Activated naive CD8-positive, alpha-beta T cell treated with anti-CD3 and anti-CD28 coated beads, Interleukin-2, amount 50 U/mL, for 24 hours (primary cell): ENCODE results near the gene SGSH.
"Not testable (repeated sequence)": the region's sequence is repeated elsewhere in the genome, so short reads cannot be mapped to it uniquely, and the experiment has no call there.

Source experiments
- ATAC-seq: fragments of 150-1000 bp; cut with Tn5 transposase; one replicate; pipeline ENCODE4 v1.10.0; 2021
- DNase-seq: peaks from one replicate; pipeline ENCODE4 v3.0.0; 2021
- H3K27ac Mint-ChIP-seq: one replicate; pipeline ENCODE4 v1.8.0; 2021; ENCODE audit warnings: mild to moderate bottlenecking, mixed read lengths
- H3K27me3 Mint-ChIP-seq: one replicate; pipeline ENCODE4 v1.8.0; 2021; ENCODE audit warnings: mixed read lengths
- H3K36me3 Mint-ChIP-seq: one replicate; pipeline ENCODE4 v1.8.0; 2021; ENCODE audit warnings: low read depth, mixed read lengths
- H3K4me1 Mint-ChIP-seq: one replicate; pipeline ENCODE4 v1.8.0; 2021; ENCODE audit warnings: mixed read lengths
- H3K4me3 Mint-ChIP-seq: one replicate; pipeline ENCODE4 v1.8.0; 2021; ENCODE audit warnings: mild to moderate bottlenecking, moderate library complexity, mixed read lengths
- H3K9me3 Mint-ChIP-seq: one replicate; pipeline ENCODE4 v1.8.0; 2021; ENCODE audit warnings: mixed read lengths

SGSH gene

DNA sequence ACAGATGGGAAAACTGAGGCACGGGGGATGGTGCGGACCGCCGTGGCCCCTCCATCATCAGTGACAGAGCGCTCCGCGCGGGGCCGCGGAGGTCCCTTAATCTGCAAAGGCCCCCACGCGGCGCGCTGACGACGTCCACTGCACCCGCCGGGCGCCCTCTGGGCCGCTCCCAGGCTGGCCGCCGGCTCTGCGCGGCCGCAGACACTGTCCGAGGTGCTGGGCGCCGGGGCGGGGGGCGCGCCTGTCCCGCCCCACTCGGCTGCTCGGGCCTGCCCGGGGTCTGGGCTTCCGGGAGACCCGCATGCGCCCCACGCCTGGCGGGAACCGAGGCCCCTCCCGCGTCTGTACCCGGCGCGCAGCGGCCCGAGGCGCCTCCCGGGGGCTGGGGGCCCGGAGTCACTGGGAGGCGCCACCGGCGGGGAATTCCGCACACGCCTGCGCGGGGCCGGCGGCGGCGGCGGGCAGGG is 40.0 kb upstream of the SGSH start:
- H3K27me3 Mint-ChIP-seq, result peaks cover 2% of the 10 kb centered on the region
- peak overlapping the region; percentile 84 for H3K27ac Mint-ChIP-seq
- peak overlapping the region; percentile 81 for H3K4me3 Mint-ChIP-seq
- ATAC-seq, result peak; percentile 31
- H3K9me3 Mint-ChIP-seq, result no peaks in the 10 kb centered on the region
- H3K36me3 Mint-ChIP-seq, result peaks cover 9% of the 10 kb centered on the region
- DNase-seq, result peak; percentile 78
- peaks cover 67% of the 10 kb centered on the region for H3K4me1 Mint-ChIP-seq

DNA sequence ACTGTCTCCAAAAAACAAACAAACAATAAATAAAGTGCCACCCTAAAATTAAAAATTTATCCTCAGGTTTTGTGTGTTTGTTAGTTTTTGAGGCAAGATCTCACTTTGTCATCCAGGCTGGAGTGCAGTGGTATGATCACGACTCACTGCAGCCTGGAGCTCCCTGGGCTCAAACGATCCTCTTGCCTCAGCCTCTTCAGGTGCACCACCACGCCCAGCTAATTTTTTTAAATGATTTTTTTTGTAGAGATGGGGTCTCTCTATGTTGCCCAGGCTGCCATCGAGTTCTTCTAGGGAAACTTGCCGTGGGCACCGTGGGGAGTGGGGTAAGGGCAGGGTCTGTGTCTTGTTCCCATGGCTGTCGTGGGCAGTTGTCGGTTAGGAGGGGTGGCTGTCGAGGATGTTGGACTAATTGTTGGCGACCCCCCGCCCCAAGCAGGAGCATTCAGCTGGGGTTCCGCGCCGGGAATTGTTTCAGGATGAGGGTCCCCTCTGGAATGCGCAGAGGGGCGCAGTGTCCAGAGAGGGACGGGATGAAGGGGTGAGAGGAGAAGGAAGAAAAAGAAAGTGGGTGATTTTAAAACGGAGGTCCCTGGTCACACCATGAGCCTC is 39.4 kb upstream of the SGSH start:
- Mint-ChIP-seq H3K27me3 (peaks cover 2% of the 10 kb centered on the region), H3K9me3 (no peaks in the 10 kb centered on the region), H3K4me1 (peaks cover 67% of the 10 kb centered on the region), H3K27ac (peak overlapping the region; percentile 84), H3K4me3 (peak overlapping the region; percentile 81), H3K36me3 (peaks cover 6% of the 10 kb centered on the region)
- DNase-seq, result no peak
- ATAC-seq, result no peak

- peak overlapping the region; percentile 81 for H3K4me3 Mint-ChIP-seq
- peaks cover 74% of the 10 kb centered on the region for H3K4me1 Mint-ChIP-seq
- not testable (repeated sequence) for H3K27me3 Mint-ChIP-seq, ATAC-seq, H3K9me3 Mint-ChIP-seq, DNase-seq, H3K36me3 Mint-ChIP-seq
- H3K27ac Mint-ChIP-seq, result peak overlapping the region; percentile 84
Measured at GRCh38 chr17:80258296-80258695, 38.2 kb upstream of the SGSH start.

GRCh38 chr17:80257716-80258213 is 37.6 kb upstream of the SGSH start:
- no peak overlapping the region for H3K4me3 Mint-ChIP-seq
- peaks cover 74% of the 10 kb centered on the region for H3K4me1 Mint-ChIP-seq
- ATAC-seq (no peak), DNase-seq (no peak)
- no peaks in the 10 kb centered on the region for H3K36me3 Mint-ChIP-seq
- H3K9me3 Mint-ChIP-seq, result no peaks in the 10 kb centered on the region
- peaks cover 2% of the 10 kb centered on the region for H3K27me3 Mint-ChIP-seq
- H3K27ac Mint-ChIP-seq, result peak overlapping the region; percentile 84

DNA sequence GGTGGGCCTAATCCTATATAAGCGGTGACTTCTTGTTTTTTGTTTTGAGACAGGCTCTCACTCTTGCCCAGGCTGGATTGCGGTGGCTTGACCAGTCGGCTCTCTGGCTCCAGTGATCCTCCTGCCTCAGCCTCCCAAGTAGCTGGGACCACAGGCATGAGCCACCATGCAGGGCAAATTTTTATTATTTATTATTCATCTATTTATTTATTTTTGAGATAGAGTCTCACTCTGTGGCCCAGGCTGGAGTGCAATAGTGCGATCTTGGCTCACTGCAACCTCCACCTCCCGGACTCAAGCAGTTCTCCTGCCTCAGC is 35.9 kb upstream of the SGSH start:
- peaks cover 2% of the 10 kb centered on the region for H3K27me3 Mint-ChIP-seq
- no peak for DNase-seq
- H3K9me3 Mint-ChIP-seq, result no peaks in the 10 kb centered on the region
- ATAC-seq, result no peak
- H3K27ac Mint-ChIP-seq, result no peak overlapping the region
- H3K4me3 Mint-ChIP-seq, result no peak overlapping the region
- H3K36me3 Mint-ChIP-seq, result no peaks in the 10 kb centered on the region
- peaks cover 64% of the 10 kb centered on the region for H3K4me1 Mint-ChIP-seq

DNA sequence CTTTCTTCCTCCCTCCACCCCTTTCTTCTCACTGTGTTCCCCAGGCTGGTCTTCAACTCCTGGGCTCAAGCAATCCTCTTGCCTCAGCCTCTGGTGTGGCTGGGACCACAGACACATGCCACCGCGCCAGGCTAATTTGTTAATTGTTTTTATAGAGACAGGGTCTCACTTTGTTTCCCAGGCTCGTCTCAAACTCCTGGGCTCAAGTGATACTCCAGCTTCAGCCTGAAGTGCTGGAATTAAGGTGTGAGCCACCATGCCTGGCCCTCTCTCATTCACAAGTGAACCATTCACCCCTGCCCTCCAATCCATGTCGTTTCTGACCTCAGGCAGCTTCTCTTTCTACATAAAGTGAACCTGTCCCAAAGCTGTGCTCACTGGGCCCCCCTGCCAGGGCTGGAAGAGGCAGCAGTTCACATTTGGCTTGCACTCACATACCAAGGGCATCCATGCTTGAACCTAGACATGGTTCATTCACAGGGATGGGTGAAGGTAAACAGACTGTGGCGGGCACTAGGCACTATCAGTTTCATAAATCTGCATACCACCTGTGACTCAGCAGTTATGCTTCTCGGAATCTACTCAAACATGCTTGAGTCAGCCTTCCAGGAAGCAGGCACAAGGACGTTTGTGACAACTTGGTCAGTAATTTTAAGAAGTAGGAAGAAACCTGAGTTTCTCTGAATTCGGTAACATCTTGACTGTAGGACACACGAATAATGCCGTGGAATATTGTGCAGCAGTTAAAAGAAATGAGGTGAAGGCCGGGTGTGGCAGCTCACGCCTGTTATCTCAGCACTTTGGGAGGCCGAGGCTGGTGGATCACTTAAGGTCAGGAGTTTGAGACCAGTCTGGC is 34.5 kb upstream of the SGSH start:
- Mint-ChIP-seq H3K4me3 (peak overlapping the region; percentile 44), H3K4me1 (peaks cover 61% of the 10 kb centered on the region)
- peak; percentile 55 for DNase-seq

DNA sequence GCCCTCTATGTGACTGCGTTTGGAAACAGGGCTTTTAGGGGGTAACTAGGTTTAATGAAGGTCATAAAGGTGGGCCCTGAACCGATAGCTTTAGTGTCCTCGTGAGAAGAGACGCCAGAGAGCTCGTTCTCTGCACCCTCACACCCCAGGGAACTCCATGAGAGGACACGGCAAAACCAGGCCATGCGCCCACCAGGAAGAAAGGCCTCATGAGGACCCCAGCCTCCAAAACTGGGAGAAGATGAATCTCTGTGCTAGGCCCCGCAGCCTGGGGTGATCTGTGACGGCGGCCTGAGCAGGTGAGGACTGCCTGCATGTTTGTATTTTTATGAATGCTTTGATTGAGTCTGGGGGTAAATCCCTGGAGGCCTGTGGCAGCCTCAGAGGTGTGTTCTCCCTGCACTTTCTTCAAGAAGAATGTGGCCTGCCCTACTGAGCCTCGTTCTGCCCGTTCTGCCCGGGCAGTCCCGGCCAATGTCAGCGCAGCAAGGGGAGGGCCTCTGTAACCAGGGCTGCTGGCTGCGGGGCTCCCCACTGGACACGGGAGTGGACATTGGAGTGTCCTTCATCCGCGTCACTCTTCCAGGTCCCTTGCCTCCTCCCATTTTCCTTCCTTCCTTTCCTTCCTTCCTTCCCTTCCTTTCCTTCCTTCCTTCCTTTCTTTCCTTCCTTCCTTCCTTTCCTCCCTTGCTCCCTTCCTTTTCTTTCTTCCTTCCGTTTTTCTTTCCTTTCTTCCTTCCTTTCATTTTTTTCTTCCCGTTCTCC is 33.7 kb upstream of the SGSH start:
- no peak for DNase-seq
- H3K9me3 Mint-ChIP-seq, result no peaks in the 10 kb centered on the region
- no peak for ATAC-seq
- peaks cover 53% of the 10 kb centered on the region for H3K4me1 Mint-ChIP-seq
- peak overlapping the region; percentile 86 for H3K27ac Mint-ChIP-seq
- no peaks in the 10 kb centered on the region for H3K27me3 Mint-ChIP-seq
- H3K36me3 Mint-ChIP-seq, result no peaks in the 10 kb centered on the region
- H3K4me3 Mint-ChIP-seq, result no peak overlapping the region

More for the DNA sequence above, 34.5 kb upstream of the SGSH start:
- H3K27me3 Mint-ChIP-seq, result peaks cover under 1% of the 10 kb centered on the region
- ATAC-seq, result peak; percentile 69
- no peaks in the 10 kb centered on the region for H3K9me3 Mint-ChIP-seq
- H3K36me3 Mint-ChIP-seq, result no peaks in the 10 kb centered on the region
- peak overlapping the region; percentile 86 for H3K27ac Mint-ChIP-seq

GRCh38 chr17:80252871-80253270 is 32.7 kb upstream of the SGSH start:
- no peaks in the 10 kb centered on the region for H3K36me3 Mint-ChIP-seq
- peak; percentile 86 for DNase-seq
- H3K27me3 Mint-ChIP-seq, result no peaks in the 10 kb centered on the region
- peaks cover 43% of the 10 kb centered on the region for H3K4me1 Mint-ChIP-seq
- H3K9me3 Mint-ChIP-seq, result no peaks in the 10 kb centered on the region
- no peak overlapping the region for H3K4me3 Mint-ChIP-seq
- H3K27ac Mint-ChIP-seq, result no peak overlapping the region
- peak; percentile 85 for ATAC-seq

- H3K27ac Mint-ChIP-seq, result no peak overlapping the region
- H3K4me1 Mint-ChIP-seq, result peaks cover 37% of the 10 kb centered on the region
- no peak for DNase-seq
- H3K36me3 Mint-ChIP-seq, result no peaks in the 10 kb centered on the region
- no peak for ATAC-seq
- H3K27me3 Mint-ChIP-seq, result no peaks in the 10 kb centered on the region
- no peaks in the 10 kb centered on the region for H3K9me3 Mint-ChIP-seq
- no peak overlapping the region for H3K4me3 Mint-ChIP-seq
Measured at GRCh38 chr17:80251966-80252365, 31.8 kb upstream of the SGSH start.

DNA sequence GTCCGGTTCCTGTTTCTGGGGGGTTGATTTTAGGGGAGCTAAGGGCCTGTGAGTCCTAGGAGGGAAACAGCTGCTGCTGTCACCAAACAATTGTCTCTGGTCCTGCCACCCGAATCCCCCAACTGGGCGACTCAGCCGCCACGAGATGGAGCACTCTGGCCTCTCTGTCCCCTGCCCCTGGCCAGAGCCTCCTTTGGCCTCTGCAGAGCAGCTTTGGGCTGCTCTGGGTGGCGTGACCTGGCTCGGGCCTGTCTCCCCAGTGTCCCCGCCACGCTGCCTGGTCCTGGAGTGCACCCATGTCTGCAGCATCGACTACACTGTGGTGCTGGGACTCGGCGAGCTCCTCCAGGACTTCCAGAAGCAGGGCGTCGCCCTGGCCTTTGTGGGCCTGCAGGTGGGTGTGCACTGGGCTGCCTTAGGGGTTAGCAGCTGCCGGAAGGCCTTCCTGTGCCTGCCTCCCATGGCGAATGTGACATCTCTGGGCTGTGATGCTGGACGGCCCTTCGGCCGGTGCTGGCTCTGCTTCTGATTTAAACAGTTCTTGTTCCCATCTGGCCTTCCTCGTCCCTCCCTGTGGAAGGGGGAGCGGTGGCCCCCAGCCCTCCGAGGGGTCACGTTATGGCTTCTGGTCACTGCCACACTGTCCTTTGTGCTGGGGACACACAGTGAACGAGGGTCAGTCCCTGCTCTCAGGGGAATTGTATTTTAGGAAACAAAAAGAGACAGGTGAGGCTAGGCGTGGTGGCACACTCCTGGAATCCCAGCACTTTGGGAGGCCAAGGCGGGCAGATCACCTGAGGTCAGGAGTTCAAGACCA is 29.0 kb upstream of the SGSH start:
- H3K27me3 Mint-ChIP-seq, result no peaks in the 10 kb centered on the region
- no peak overlapping the region for H3K27ac Mint-ChIP-seq
- no peak overlapping the region for H3K4me3 Mint-ChIP-seq
- H3K36me3 Mint-ChIP-seq, result no peaks in the 10 kb centered on the region
- H3K9me3 Mint-ChIP-seq, result no peaks in the 10 kb centered on the region
- peaks cover 18% of the 10 kb centered on the region for H3K4me1 Mint-ChIP-seq
- no peak for DNase-seq
- ATAC-seq, result no peak

DNA sequence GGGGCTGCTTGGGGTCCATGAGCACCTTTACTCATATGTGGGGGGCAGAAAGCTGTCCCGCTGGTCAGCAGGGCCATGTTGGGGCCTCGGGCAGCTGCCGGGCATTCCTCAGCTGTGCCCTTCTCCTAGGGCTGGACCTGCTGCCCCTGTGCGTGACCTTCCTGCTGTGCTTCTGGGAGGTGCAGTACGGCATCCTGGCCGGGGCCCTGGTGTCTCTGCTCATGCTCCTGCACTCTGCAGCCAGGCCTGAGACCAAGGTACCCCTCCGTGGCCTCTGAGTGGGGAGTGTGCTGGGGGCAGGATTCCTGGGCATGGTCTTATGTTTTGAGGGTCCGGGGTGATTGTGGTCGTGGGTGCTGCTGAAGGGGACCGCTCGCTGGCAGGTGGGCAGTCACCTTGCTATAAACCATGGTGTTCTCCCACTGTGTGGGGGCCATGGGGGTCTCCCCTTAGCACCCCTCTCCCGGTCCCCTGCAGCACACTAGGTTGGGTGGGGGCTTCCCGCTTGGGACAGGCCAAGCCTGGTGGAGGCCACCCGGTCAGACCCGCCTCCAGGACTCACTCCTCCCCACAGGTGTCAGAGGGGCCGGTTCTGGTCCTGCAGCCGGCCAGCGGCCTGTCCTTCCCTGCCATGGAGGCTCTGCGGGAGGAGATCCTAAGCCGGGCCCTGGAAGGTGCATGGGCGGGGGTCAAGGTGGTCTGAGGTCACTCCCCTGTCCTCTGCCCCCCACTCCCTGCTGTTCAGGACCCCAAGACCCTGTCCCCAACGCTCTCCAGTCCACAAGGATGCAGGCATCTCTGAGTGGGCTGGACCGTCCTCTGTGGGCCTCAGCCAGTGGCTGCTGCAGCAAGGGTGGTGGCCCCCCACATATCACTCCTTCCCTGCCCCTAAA is 28.1 kb upstream of the SGSH start:
- Mint-ChIP-seq H3K9me3 (no peaks in the 10 kb centered on the region), H3K27me3 (no peaks in the 10 kb centered on the region), H3K4me1 (peaks cover 9% of the 10 kb centered on the region), H3K36me3 (no peaks in the 10 kb centered on the region), H3K27ac (no peak overlapping the region), H3K4me3 (no peak overlapping the region)
- DNase-seq (no peak), ATAC-seq (no peak)

- Mint-ChIP-seq H3K4me3 (no peak overlapping the region), H3K9me3 (no peaks in the 10 kb centered on the region), H3K27me3 (no peaks in the 10 kb centered on the region), H3K27ac (no peak overlapping the region), H3K36me3 (no peaks in the 10 kb centered on the region), H3K4me1 (peaks cover 2% of the 10 kb centered on the region)
- ATAC-seq, result no peak
- DNase-seq, result no peak
Measured at GRCh38 chr17:80247561-80247960, 27.4 kb upstream of the SGSH start.

- no peak overlapping the region for H3K4me3 Mint-ChIP-seq
Measured at GRCh38 chr17:80246726-80247125, 26.6 kb upstream of the SGSH start.

More at GRCh38 chr17:80246726-80247125, 26.6 kb upstream of the SGSH start:
- no peaks in the 10 kb centered on the region for H3K9me3 Mint-ChIP-seq
- no peak overlapping the region for H3K27ac Mint-ChIP-seq
- DNase-seq, result no peak
- no peaks in the 10 kb centered on the region for H3K36me3 Mint-ChIP-seq
- H3K4me1 Mint-ChIP-seq, result no peaks in the 10 kb centered on the region
- no peak for ATAC-seq
- no peaks in the 10 kb centered on the region for H3K27me3 Mint-ChIP-seq
